ENCODE results near the gene TEX14.
A peak's percentile ranks its signal among the peaks of the same experiment; 100 is the strongest.
"Not testable (repeated sequence)": the region's sequence is repeated elsewhere in the genome, so short reads cannot be mapped to it uniquely, and the experiment has no call there.

TEX14 gene

GRCh38 chr17:58692239-58693055 lies 602 bp upstream of the TEX14 start, which contains the start of gene RAD51C:
TSS of gene RAD51C (plus strand) at chr17:58692602. CDS start at chr17:58692644, 42 bp downstream.
- DNase-seq (ENCODE audit: low spot score), result peak; percentile 94

- not testable (repeated sequence) for DNase-seq (ENCODE audit: low spot score)
Measured at GRCh38 chr17:58690033-58690432, 1.8 kb downstream of the TEX14 start.

- DNase-seq (ENCODE audit: low spot score), result no peak
Measured at GRCh38 chr17:58688521-58688920, 3.3 kb downstream of the TEX14 start.

- DNase-seq (ENCODE audit: low spot score), result no peak
Measured at GRCh38 chr17:58686980-58687379, 4.9 kb downstream of the TEX14 start.

GRCh38 chr17:58684462-58684861 lies 7.4 kb downstream of the TEX14 start:
- not testable (repeated sequence) for DNase-seq (ENCODE audit: low spot score)

- DNase-seq (ENCODE audit: low spot score), result no peak
Measured at GRCh38 chr17:58684003-58684402, 7.8 kb downstream of the TEX14 start.

GRCh38 chr17:58680038-58680369 lies 11.8 kb downstream of the TEX14 start:
- no peak for DNase-seq (ENCODE audit: low spot score)

- no peak for DNase-seq (ENCODE audit: low spot score)
Measured at GRCh38 chr17:58679263-58680037, 12.4 kb downstream of the TEX14 start.

- DNase-seq (ENCODE audit: low spot score), result not testable (repeated sequence)
Measured at GRCh38 chr17:58678287-58678686, 13.6 kb downstream of the TEX14 start.

GRCh38 chr17:58677194-58677880 lies 14.5 kb downstream of the TEX14 start:
- DNase-seq (ENCODE audit: low spot score), result no peak

- DNase-seq (ENCODE audit: low spot score), result no peak
Measured at GRCh38 chr17:58671969-58672368, 19.9 kb downstream of the TEX14 start.

GRCh38 chr17:58669853-58670252 lies 22.0 kb downstream of the TEX14 start:
- no peak for DNase-seq (ENCODE audit: low spot score)

- no peak for DNase-seq (ENCODE audit: low spot score)
Measured at GRCh38 chr17:58668598-58668935, 23.3 kb downstream of the TEX14 start.

GRCh38 chr17:58667934-58668597 lies 23.8 kb downstream of the TEX14 start:
- no peak for DNase-seq (ENCODE audit: low spot score)

- no peak for DNase-seq (ENCODE audit: low spot score)
Measured at GRCh38 chr17:58666858-58667267, 25.0 kb downstream of the TEX14 start.

- no peak for DNase-seq (ENCODE audit: low spot score)
Measured at GRCh38 chr17:58665946-58666857, 25.6 kb downstream of the TEX14 start.

GRCh38 chr17:58664302-58664701 lies 27.5 kb downstream of the TEX14 start:
- no peak for DNase-seq (ENCODE audit: low spot score)

GRCh38 chr17:58661499-58661898 lies 30.3 kb downstream of the TEX14 start:
- DNase-seq (ENCODE audit: low spot score), result no peak

- no peak for DNase-seq (ENCODE audit: low spot score)
Measured at GRCh38 chr17:58660621-58661020, 31.2 kb downstream of the TEX14 start.

GRCh38 chr17:58659714-58660084 lies 32.1 kb downstream of the TEX14 start:
- not testable (repeated sequence) for DNase-seq (ENCODE audit: low spot score)
